ENCODE results near the gene NXF2. TPM values are rescaled to one million over a fixed set of nuclear protein-coding genes. Genes with fewer than 3 reads are reported as not detected.
A peak's percentile ranks its signal among the peaks of the same experiment; 100 is the strongest.

NXF2 gene
- total RNA-seq, 1 donor, result not detected

GRCh38 chrX:102345916-102346315 lies 98.9 kb downstream of the NXF2 start:
- no peak overlapping the region for H3K4me3 ChIP-seq (ENCODE audit: low read depth, low read length)
- peak; percentile 39 for DNase-seq (ENCODE audit: low read depth)
- peak; percentile 73 for TF ChIP-seq CTCF (IDR thresholded peaks at IDR 0.05; ENCODE audit: insufficient read depth, low read depth, low read length)

Other genes starting within 250 kb of the NXF2 start
- not detected in 2 replicates for gene TCEAL2, start 121.5 kb upstream of the NXF2 start, total RNA-seq
- not detected in 2 replicates for gene TCEAL6, start 104.7 kb upstream of the NXF2 start, total RNA-seq
- not detected in 2 replicates for gene BEX5, start 91.2 kb upstream of the NXF2 start, total RNA-seq
- gene TCP11X1, start 31.9 kb upstream of the NXF2 start, total RNA-seq, result not detected in 2 replicates
- not detected in 2 replicates for gene NXF2B, start 192.8 kb downstream of the NXF2 start, total RNA-seq
- gene TCP11X2, start 224.6 kb downstream of the NXF2 start, total RNA-seq, result not detected in 2 replicates

Data from fibroblast of villous mesenchyme (primary cell).